ENCODE measurements around the gene TTLL10.
A peak's percentile ranks its signal among the peaks of the same experiment; 100 is the strongest.

TTLL10 gene

GRCh38 chr1:1228187-1228586, 54.5 kb downstream of the TTLL10 start:
- Histone ChIP-seq H3K4me1 (ENCODE audit: control insufficient read depth, insufficient read depth, low read length, poor library complexity, severe bottlenecking) (peaks cover 5% of the 10 kb centered on the region), H3K27ac (ENCODE audit: low read depth, low read length, severe bottlenecking) (no peak overlapping the region), H3K4me3 (ENCODE audit: extremely low read depth, insufficient read depth, low read length, poor library complexity, severe bottlenecking) (no peak overlapping the region), H3K9me3 (ENCODE audit: control insufficient read depth, low read length) (no peaks in the 10 kb centered on the region), H3K36me3 (ENCODE audit: control insufficient read depth, insufficient read depth, low read length) (peaks cover 54% of the 10 kb centered on the region)
- 98 to 99% methylated on average over 30 of the region's 30 CpGs for WGBS, 2 experiments (ENCODE audit: insufficient coverage in 2 of 2)

DNA sequence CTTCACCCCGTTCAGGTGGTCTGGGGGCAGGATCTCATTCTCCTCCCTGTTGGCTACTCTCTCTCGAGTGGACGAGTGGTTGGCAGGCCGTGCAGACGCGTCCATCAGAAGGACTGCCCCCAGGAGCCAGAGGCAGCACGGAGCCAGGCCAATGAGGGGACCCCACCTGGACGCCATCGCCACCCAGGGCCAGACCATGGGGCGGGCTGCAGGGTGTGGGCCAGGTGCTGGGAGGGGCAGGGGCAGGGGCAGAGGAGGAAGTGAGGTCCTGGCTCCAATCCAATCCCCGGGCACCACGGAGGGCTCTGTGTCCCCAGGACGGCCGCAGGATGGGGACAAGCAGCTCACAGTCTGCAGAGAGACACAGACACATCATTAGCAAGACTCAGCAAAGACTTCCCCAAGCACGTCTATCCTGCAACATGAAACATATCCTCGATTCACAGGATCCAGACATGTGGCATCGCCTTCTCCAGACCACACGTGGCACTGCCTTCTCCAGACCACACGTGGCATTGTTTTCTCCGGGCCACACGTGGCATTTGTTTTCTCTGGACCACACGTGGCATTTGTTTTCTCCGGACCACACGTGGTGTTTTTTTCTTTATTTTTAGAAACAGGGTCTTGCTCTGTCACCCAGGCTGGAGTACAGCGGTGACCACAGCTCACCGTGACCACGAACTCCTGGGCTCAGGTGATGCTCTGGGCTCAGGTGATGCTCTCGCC, 55.1 kb downstream of the TTLL10 start:
- no peak overlapping the region for H3K4me3 ChIP-seq (ENCODE audit: extremely low read depth, insufficient read depth, low read length, poor library complexity, severe bottlenecking)
- 94 to 99% methylated on average over 26 to 28 of the region's 28 CpGs for WGBS, 2 experiments (ENCODE audit: insufficient coverage in 2 of 2)
- no peaks in the 10 kb centered on the region for H3K9me3 ChIP-seq (ENCODE audit: control insufficient read depth, low read length)
- peaks cover 8% of the 10 kb centered on the region for H3K4me1 ChIP-seq (ENCODE audit: control insufficient read depth, insufficient read depth, low read length, poor library complexity, severe bottlenecking)
- H3K27ac ChIP-seq (ENCODE audit: low read depth, low read length, severe bottlenecking) = no peak overlapping the region
- peaks cover 57% of the 10 kb centered on the region for H3K36me3 ChIP-seq (ENCODE audit: control insufficient read depth, insufficient read depth, low read length)

- Histone ChIP-seq H3K4me3 (ENCODE audit: extremely low read depth, insufficient read depth, low read length, poor library complexity, severe bottlenecking) (no peak overlapping the region), H3K4me1 (ENCODE audit: control insufficient read depth, insufficient read depth, low read length, poor library complexity, severe bottlenecking) (peaks cover 8% of the 10 kb centered on the region), H3K9me3 (ENCODE audit: control insufficient read depth, low read length) (no peaks in the 10 kb centered on the region), H3K27ac (ENCODE audit: low read depth, low read length, severe bottlenecking) (no peak overlapping the region), H3K36me3 (ENCODE audit: control insufficient read depth, insufficient read depth, low read length) (peaks cover 59% of the 10 kb centered on the region)
- WGBS, 2 experiments (ENCODE audit: insufficient coverage in 2 of 2) = 97 to 98% methylated on average over 19 of the region's 19 CpGs
Measured at GRCh38 chr1:1229770-1230169, 56.1 kb downstream of the TTLL10 start.

DNA sequence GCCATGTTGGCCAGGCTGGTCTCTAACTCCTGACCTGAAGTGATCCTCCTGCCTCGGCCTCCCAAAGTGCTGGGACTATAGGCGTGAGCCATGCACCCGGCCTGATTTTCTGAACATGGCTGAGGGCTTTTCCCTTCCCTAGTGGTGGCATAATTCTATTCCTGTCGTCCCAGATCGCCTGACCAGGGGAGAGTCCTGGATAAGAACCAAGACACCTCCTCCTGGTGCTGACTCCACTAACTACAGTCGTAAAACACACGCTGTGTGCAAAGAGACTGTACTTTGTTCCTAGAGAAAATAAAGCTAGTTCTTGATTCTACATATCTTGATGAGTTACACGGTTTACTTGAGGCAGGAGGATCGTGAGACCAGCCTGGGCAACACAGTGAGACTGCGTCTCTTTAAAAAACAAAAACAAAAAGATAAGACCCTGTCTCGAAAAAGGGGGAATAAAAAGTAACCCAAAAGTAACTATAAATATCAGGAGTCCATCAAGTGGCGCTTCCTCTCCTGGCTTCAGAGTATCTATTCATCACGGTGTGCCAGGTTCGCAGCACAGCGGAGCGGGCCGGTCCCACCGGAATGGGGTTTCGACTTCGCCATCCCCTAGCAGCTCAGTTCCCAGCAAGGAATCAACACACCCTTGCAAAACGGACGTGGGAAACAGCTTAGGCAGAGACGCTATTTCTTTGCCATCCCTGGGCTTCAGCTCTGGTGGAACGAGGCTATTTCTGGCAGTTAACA, 57.1 kb downstream of the TTLL10 start:
- Histone ChIP-seq H3K4me3 (ENCODE audit: extremely low read depth, insufficient read depth, low read length, poor library complexity, severe bottlenecking) (peak overlapping the region; percentile 84), H3K36me3 (ENCODE audit: control insufficient read depth, insufficient read depth, low read length) (peaks cover 52% of the 10 kb centered on the region), H3K9me3 (ENCODE audit: control insufficient read depth, low read length) (no peaks in the 10 kb centered on the region), H3K4me1 (ENCODE audit: control insufficient read depth, insufficient read depth, low read length, poor library complexity, severe bottlenecking) (peaks cover 8% of the 10 kb centered on the region), H3K27ac (ENCODE audit: low read depth, low read length, severe bottlenecking) (peak overlapping the region; percentile 86)
- WGBS, 2 experiments (ENCODE audit: insufficient coverage in 2 of 2) = 26 to 28% methylated on average over 19 of the region's 24 CpGs

GRCh38 chr1:1231400-1232207, 57.9 kb downstream of the TTLL10 start, which contains the start of gene SDF4:
Gene SDF4, minus strand, starts transcription at chr1:1232001. Its CDS starts 3,229 bp downstream, at chr1:1228772.
- 0% methylated on average over 91 to 94 of the region's 99 CpGs for WGBS, 2 experiments (ENCODE audit: insufficient coverage in 2 of 2)
- Histone ChIP-seq H3K4me1 (ENCODE audit: control insufficient read depth, insufficient read depth, low read length, poor library complexity, severe bottlenecking) (peaks cover 8% of the 10 kb centered on the region), H3K9me3 (ENCODE audit: control insufficient read depth, low read length) (no peaks in the 10 kb centered on the region), H3K36me3 (ENCODE audit: control insufficient read depth, insufficient read depth, low read length) (peaks cover 45% of the 10 kb centered on the region), H3K27ac (ENCODE audit: low read depth, low read length, severe bottlenecking) (peak within 1 kb of the TSS; percentile 86), H3K4me3 (ENCODE audit: extremely low read depth, insufficient read depth, low read length, poor library complexity, severe bottlenecking) (peak within 1 kb of the TSS; percentile 84)

GRCh38 chr1:1232208-1232795, 58.6 kb downstream of the TTLL10 start, which contains the start of gene B3GALT6:
Gene B3GALT6, plus strand, starts transcription at chr1:1232237. Its CDS starts 42 bp downstream, at chr1:1232279.
- 27 to 32% methylated on average over 62 to 74 of the region's 100 CpGs for WGBS, 2 experiments (ENCODE audit: insufficient coverage in 2 of 2)
- no peaks in the 10 kb centered on the region for H3K9me3 ChIP-seq (ENCODE audit: control insufficient read depth, low read length)
- H3K4me3 ChIP-seq (ENCODE audit: extremely low read depth, insufficient read depth, low read length, poor library complexity, severe bottlenecking) = peak within 1 kb of the TSS; percentile 84
- H3K27ac ChIP-seq (ENCODE audit: low read depth, low read length, severe bottlenecking) = peak within 1 kb of the TSS; percentile 86
- H3K4me1 ChIP-seq (ENCODE audit: control insufficient read depth, insufficient read depth, low read length, poor library complexity, severe bottlenecking) = peaks cover 12% of the 10 kb centered on the region
- H3K36me3 ChIP-seq (ENCODE audit: control insufficient read depth, insufficient read depth, low read length) = peaks cover 40% of the 10 kb centered on the region

- WGBS, 2 experiments (ENCODE audit: insufficient coverage in 2 of 2) = 96 to 97% methylated on average over 89 to 98 of the region's 98 CpGs
- no peaks in the 10 kb centered on the region for H3K9me3 ChIP-seq (ENCODE audit: control insufficient read depth, low read length)
- H3K4me3 ChIP-seq (ENCODE audit: extremely low read depth, insufficient read depth, low read length, poor library complexity, severe bottlenecking) = peak overlapping the region; percentile 16
- H3K4me1 ChIP-seq (ENCODE audit: control insufficient read depth, insufficient read depth, low read length, poor library complexity, severe bottlenecking) = peaks cover 17% of the 10 kb centered on the region
- H3K36me3 ChIP-seq (ENCODE audit: control insufficient read depth, insufficient read depth, low read length) = peaks cover 36% of the 10 kb centered on the region
- H3K27ac ChIP-seq (ENCODE audit: low read depth, low read length, severe bottlenecking) = no peak overlapping the region
Measured at GRCh38 chr1:1232796-1233566, 59.3 kb downstream of the TTLL10 start.

DNA sequence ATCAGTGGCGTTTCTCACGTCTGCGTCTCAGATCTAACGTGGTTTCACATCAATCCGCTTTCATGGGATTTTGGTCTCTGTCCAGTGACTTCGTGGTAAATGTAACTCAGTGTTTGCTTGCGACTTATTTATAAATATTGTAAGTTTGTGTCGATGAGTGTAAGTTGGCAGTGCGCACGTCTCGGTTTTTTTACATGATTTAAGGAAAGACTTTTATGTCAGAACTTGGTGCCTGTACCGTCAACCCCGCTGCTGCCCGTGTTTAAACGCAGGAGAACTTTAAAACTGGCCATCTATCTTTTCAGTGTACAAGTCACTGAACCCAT, 59.9 kb downstream of the TTLL10 start:
- 96 to 97% methylated on average over 15 of the region's 15 CpGs for WGBS, 2 experiments (ENCODE audit: insufficient coverage in 2 of 2)
- Histone ChIP-seq H3K27ac (ENCODE audit: low read depth, low read length, severe bottlenecking) (no peak overlapping the region), H3K9me3 (ENCODE audit: control insufficient read depth, low read length) (no peaks in the 10 kb centered on the region), H3K4me1 (ENCODE audit: control insufficient read depth, insufficient read depth, low read length, poor library complexity, severe bottlenecking) (peaks cover 17% of the 10 kb centered on the region), H3K4me3 (ENCODE audit: extremely low read depth, insufficient read depth, low read length, poor library complexity, severe bottlenecking) (no peak overlapping the region), H3K36me3 (ENCODE audit: control insufficient read depth, insufficient read depth, low read length) (peaks cover 31% of the 10 kb centered on the region)

DNA sequence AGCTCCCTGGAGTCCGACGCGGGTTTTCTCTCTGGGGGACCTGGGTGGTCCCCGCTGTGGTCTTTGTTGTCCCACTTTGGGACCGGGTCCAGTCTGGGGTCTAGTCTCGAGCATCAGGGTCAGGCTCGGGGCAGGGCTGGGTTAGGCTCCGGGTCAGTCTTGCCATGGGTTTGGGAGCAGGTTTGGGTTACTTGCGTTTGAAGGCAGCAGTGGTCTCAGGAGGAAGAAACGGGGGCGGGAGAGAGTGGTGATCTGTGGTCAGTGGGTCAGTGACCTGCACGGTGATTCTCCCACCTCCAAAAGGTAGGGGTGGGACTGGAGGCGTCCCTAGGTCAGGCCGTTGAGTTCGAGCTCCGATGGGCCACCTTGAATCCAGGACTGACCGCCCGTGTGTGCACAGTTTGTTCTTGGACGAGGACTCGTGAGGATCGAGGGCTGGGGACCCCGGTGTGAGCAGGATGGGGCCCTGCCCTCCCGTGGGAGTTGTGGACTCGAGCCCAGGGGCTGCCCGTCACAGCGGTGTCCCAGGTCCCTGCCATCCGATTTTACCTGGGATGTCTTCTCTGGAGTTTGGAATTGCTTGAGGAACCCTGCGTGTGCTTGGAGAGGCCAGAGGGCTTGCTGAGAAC, 60.6 kb downstream of the TTLL10 start:
- peaks cover 17% of the 10 kb centered on the region for H3K4me1 ChIP-seq (ENCODE audit: control insufficient read depth, insufficient read depth, low read length, poor library complexity, severe bottlenecking)
- WGBS, 2 experiments (ENCODE audit: insufficient coverage in 2 of 2) = 96 to 97% methylated on average over 24 to 28 of the region's 28 CpGs
- H3K9me3 ChIP-seq (ENCODE audit: control insufficient read depth, low read length) = no peaks in the 10 kb centered on the region
- peaks cover 24% of the 10 kb centered on the region for H3K36me3 ChIP-seq (ENCODE audit: control insufficient read depth, insufficient read depth, low read length)
- no peak overlapping the region for H3K27ac ChIP-seq (ENCODE audit: low read depth, low read length, severe bottlenecking)
- H3K4me3 ChIP-seq (ENCODE audit: extremely low read depth, insufficient read depth, low read length, poor library complexity, severe bottlenecking) = no peak overlapping the region

Data from mesodermal cell (in vitro differentiated cells).